H1 (cell line): Measurements from ENCODE around the gene MAP7D1. TPM values are rescaled to one million over a fixed set of nuclear protein-coding genes. Genes with fewer than 3 reads are reported as not detected.

Experiments used
- CTCF ChIA-PET: fragments of 300-600 bp; sonication (Branson Sonifier 250); formaldehyde crosslinking; loops from one replicate; lab custom pipeline; 2021; ENCODE audit not compliant: partially characterized antibody; lab: Charles Lee
- POLR2A ChIA-PET: fragments of 300-600 bp; sonication (Branson Sonifier 250); formaldehyde crosslinking; loops from one replicate; lab custom pipeline; 2021; ENCODE audit warnings: inconsistent platforms; ENCODE audit not compliant: partially characterized antibody; lab: Charles Lee
- DNase-seq, 2 experiments: peaks; one replicate each; pipeline versions ENCODE4 v3.0.0 to v3.0.0-alpha.2; 2010 to 2022; ENCODE audit warnings: low spot score in 2 of 2, low read depth in 1 of 2, mixed read lengths in 1 of 2
- FAIRE-seq: peaks from 2 replicates; lab custom pipeline; 2011; peaks lifted over from hg19 to GRCh38; lab: Jason Lieb, UNC
- H2AFZ ChIP-seq: 2 replicates; pipeline ENCODE4 v1.8.1; 2012; ENCODE audit warnings: low read length, inconsistent platforms
- H2AK5ac ChIP-seq: 2 replicates; pipeline ENCODE4 v1.6.1; 2013; ENCODE audit warnings: low read depth, low read length
- H2BK120ac ChIP-seq: replicated peaks from 2 replicates; pipeline ENCODE3; 2013; ENCODE audit warnings: low read depth, low read length, inconsistent platforms
- H2BK12ac ChIP-seq: 2 replicates; pipeline ENCODE4 v1.6.1; 2013; ENCODE audit warnings: low read depth, low read length
- H2BK15ac ChIP-seq: 2 replicates; pipeline ENCODE4 v1.6.1; 2013; ENCODE audit warnings: low read length
- H2BK20ac ChIP-seq: 2 replicates; pipeline ENCODE4 v1.6.1; 2013; ENCODE audit warnings: low read length
- H2BK5ac ChIP-seq: 2 replicates; pipeline ENCODE4 v1.6.1; 2013; ENCODE audit warnings: low read depth, low read length
- H3K14ac ChIP-seq: 2 replicates; pipeline ENCODE4 v1.6.1; 2013; ENCODE audit warnings: inconsistent platforms; ENCODE audit not compliant: insufficient read length
- H3K18ac ChIP-seq: 2 replicates; pipeline ENCODE4 v1.6.1; 2013; ENCODE audit warnings: low read length; ENCODE audit errors: extremely low read depth
- H3K23ac ChIP-seq: 2 replicates; pipeline ENCODE4 v1.6.1; 2013; ENCODE audit warnings: inconsistent platforms; ENCODE audit not compliant: insufficient read length
- H3K23me2 ChIP-seq: 2 replicates; pipeline ENCODE4 v1.6.1; 2013; ENCODE audit warnings: low read depth, low read length
- H3K27ac ChIP-seq: 2 replicates; pipeline ENCODE4 v1.6.1; 2011; ENCODE audit warnings: low read depth, low read length, inconsistent platforms
- H3K27me3 ChIP-seq, 4 experiments: replicated peaks in 1 of 4; 1 replicate in 1 of 4; 2 replicates in 3 of 4; pipeline versions ENCODE4 v1.6.1 to v1.8.1; 2011 to 2013; ENCODE audit warnings: low read length in 3 of 4, mild to moderate bottlenecking in 3 of 4, inconsistent platforms in 2 of 4, mixed read lengths in 2 of 4, moderate library complexity in 1 of 4; ENCODE audit not compliant: control insufficient read depth in 3 of 4, insufficient read depth in 3 of 4; ENCODE audit errors: extremely low read depth in 1 of 4
- H3K36me3 ChIP-seq, 4 experiments: 2 replicates each; pipeline versions ENCODE4 v1.6.1 to v1.8.1; 2011 to 2013; ENCODE audit warnings: mild to moderate bottlenecking in 4 of 4, low read length in 3 of 4, moderate library complexity in 2 of 4, control low read depth in 1 of 4, inconsistent platforms in 1 of 4; ENCODE audit not compliant: insufficient read depth in 4 of 4, control insufficient read depth in 2 of 4
- H3K4ac ChIP-seq: replicated peaks from 2 replicates; pipeline ENCODE3; 2013; ENCODE audit warnings: low read length, low read depth, mixed read lengths, inconsistent platforms; ENCODE audit not compliant: insufficient read length
- H3K4me1 ChIP-seq, 4 experiments: replicated peaks in 1 of 4; 1 replicate in 1 of 4; 2 replicates in 3 of 4; pipeline versions ENCODE4 v1.6.1 to v1.8.1; 2011 to 2013; ENCODE audit warnings: low read length in 3 of 4, inconsistent platforms in 2 of 4, mixed read lengths in 1 of 4; ENCODE audit not compliant: insufficient read depth in 4 of 4, control insufficient read depth in 3 of 4
- H3K4me2 ChIP-seq, 2 experiments: 2 replicates each; pipeline versions ENCODE4 v1.6.1 to v1.8.1; 2011 to 2013; ENCODE audit warnings: low read depth in 2 of 2, low read length in 2 of 2, control low read depth in 1 of 2, inconsistent platforms in 1 of 2, mild to moderate bottlenecking in 1 of 2; ENCODE audit not compliant: insufficient read depth in 1 of 2
- H3K4me3 ChIP-seq, 4 experiments: fragments of 200-600, 300-600 bp in 1 of 4; sonication (generic), shearing (Covaris generic), sonication (Bioruptor Twin) in 1 of 4; 2 replicates each; pipeline versions ENCODE4 v1.5.1 to v1.8.1; 2011 to 2016; ENCODE audit warnings: low read length in 4 of 4, low read depth in 3 of 4, control low read depth in 2 of 4, inconsistent platforms in 2 of 4, mild to moderate bottlenecking in 2 of 4, mixed read lengths in 1 of 4, moderate library complexity in 1 of 4; ENCODE audit not compliant: insufficient read depth in 2 of 4; ENCODE audit errors: extremely low read depth in 1 of 4
- H3K56ac ChIP-seq: replicated peaks from 2 replicates; pipeline ENCODE3; 2013; ENCODE audit warnings: low read depth, mild to moderate bottlenecking, mixed read lengths, low read length, inconsistent platforms; ENCODE audit not compliant: insufficient read length
- H3K79me1 ChIP-seq: 2 replicates; pipeline ENCODE4 v1.6.1; 2013; ENCODE audit warnings: low read depth, low read length, control low read depth
- H3K79me2 ChIP-seq, 2 experiments: 2 replicates each; pipeline versions ENCODE4 v1.6.1 to v1.8.1; 2012 to 2013; ENCODE audit warnings: low read length in 2 of 2, mild to moderate bottlenecking in 2 of 2, inconsistent platforms in 1 of 2; ENCODE audit not compliant: insufficient read depth in 2 of 2, control insufficient read depth in 1 of 2
- H3K9ac ChIP-seq, 4 experiments: replicated peaks in 1 of 4; 1 replicate in 1 of 4; 2 replicates in 3 of 4; pipeline versions ENCODE4 v1.6.1 to v1.8.1; 2011 to 2013; ENCODE audit warnings: low read depth in 3 of 4, low read length in 3 of 4, control low read depth in 2 of 4, mild to moderate bottlenecking in 2 of 4, moderate library complexity in 2 of 4, inconsistent platforms in 1 of 4; ENCODE audit errors: extremely low read depth in 1 of 4
- H3K9me3 ChIP-seq, 2 experiments: 2 replicates each; pipeline versions ENCODE4 v1.6.1 to v1.8.1; 2012 to 2013; ENCODE audit warnings: mild to moderate bottlenecking in 2 of 2, moderate library complexity in 2 of 2, control low read depth in 1 of 2, inconsistent platforms in 1 of 2, low read depth in 1 of 2, low read length in 1 of 2, mixed read lengths in 1 of 2; ENCODE audit not compliant: insufficient read depth in 2 of 2
- H4K20me1 ChIP-seq, 2 experiments: replicated peaks in 1 of 2; 2 replicates each; pipeline versions ENCODE3 to v1.8.1; 2011 to 2013; ENCODE audit warnings: inconsistent platforms in 2 of 2, low read length in 2 of 2, mild to moderate bottlenecking in 1 of 2; ENCODE audit not compliant: insufficient read depth in 2 of 2, control insufficient read depth in 1 of 2
- H4K5ac ChIP-seq: 2 replicates; pipeline ENCODE4 v1.6.1; 2013; ENCODE audit warnings: low read length, low read depth, mixed read lengths, inconsistent platforms; ENCODE audit not compliant: insufficient read length
- H4K8ac ChIP-seq: 2 replicates; pipeline ENCODE4 v1.8.0; 2013; ENCODE audit warnings: mild to moderate bottlenecking, moderate library complexity, low read length, inconsistent platforms; ENCODE audit not compliant: insufficient read depth; ENCODE audit errors: extremely low read depth
- H4K91ac ChIP-seq: replicated peaks from 2 replicates; pipeline ENCODE3; 2013; ENCODE audit warnings: low read length, mixed read lengths, inconsistent platforms; ENCODE audit not compliant: insufficient read length
- ASH2L ChIP-seq: fragments of 200-600, 300-600 bp; sonication (generic); IDR thresholded peaks from one replicate; pipeline ENCODE4 v1.7.1; 2017; ENCODE audit warnings: low read length
- TAF7 ChIP-seq: optimal IDR thresholded peaks from 2 replicates; pipeline ENCODE3; 2011; ENCODE audit warnings: low read depth, mild to moderate bottlenecking, inconsistent platforms, low read length, moderate library complexity, borderline replicate concordance
- WGBS, 2 experiments: shearing (Covaris generic) in 1 of 2; methylation state at CpG; one replicate each; pipeline versions ENCODE4 v1.1.6 to v1.1.7; 2013 to 2015; ENCODE audit warnings: low lambda C conversion rate in 2 of 2, mixed read lengths in 2 of 2, inconsistent platforms in 1 of 2, low coverage in 1 of 2, missing lambda C conversion rate in 1 of 2; ENCODE audit not compliant: insufficient replicate concordance in 2 of 2, insufficient coverage in 1 of 2, insufficient read length in 1 of 2; ENCODE audit errors: extremely low coverage in 1 of 2, missing lambda C conversion rate in 1 of 2; 5-methylcytosine and 5-hydroxymethylcytosine counted together
- polyA plus RNA-seq, 7 experiments: library from polyadenylated mRNA; depleted of rRNA in 3 of 7; stranded (reverse) in 5 of 7; unstranded in 2 of 7; fragments of >200 nt in 5 of 7; fragments of 200-250 nt in 2 of 7; gene quantifications; 1 replicate in 5 of 7; 2 replicates in 1 of 7; 4 replicates in 1 of 7; pipeline versions ENCODE4 v1.2.1 to v1.2.3, GENCODE V29; 2011 to 2013; ENCODE audit warnings: missing spikeins in 2 of 7, mixed read lengths in 2 of 7
- total RNA-seq: library from RNA; stranded (reverse); fragmentation: NEBNext Ultra II Directional; extraction: Animal tissue kit (Norgen Biotek cat#: 25700); gene quantifications from 2 replicates; pipeline ENCODE4 v1.2.1, GENCODE V29; 2021

The MAP7D1 gene
- total and polyA plus RNA-seq, 2 of the 8 experiments (the other 6 are each of a cell fraction or from before 2014, with no cell fraction given): 18.2 to 52.4 TPM

DNA sequence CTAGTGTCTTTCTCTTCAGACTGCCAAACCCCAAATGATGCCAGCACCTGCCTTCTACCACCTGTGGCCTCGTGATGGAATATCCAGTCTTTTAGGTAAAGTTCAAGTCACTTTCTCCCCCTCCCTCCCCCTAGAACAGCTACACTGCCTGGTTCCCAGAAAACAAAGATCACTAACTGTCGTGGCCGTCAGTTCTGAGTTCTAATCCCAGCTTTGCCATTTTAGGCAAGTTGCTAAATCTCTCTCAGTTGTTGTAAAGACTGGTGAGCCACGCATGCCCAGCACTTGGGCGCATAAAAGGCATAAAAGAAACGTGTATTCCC lies 6.0 kb upstream of the MAP7D1 start:
- ChIA-PET CTCF (interaction anchor here (0.5 to 10.1 kb wide), 33 partner anchors 10 to 333 kb away, joined by 3 to 261 read pairs (median 7); partner anchors contain the start of genes CSF3R and THRAP3), POLR2A (interaction anchor here (0.8 to 5.4 kb wide), 14 partner anchors 11 to 174 kb away, joined by 3 to 49 read pairs (median 7); partner anchors contain the start of genes EVA1B and THRAP3)
- Histone ChIP-seq H4K8ac (0 out of 2 replicates have a peak overlapping the region, but pooled peaks have one; percentile 66), H3K9me3 (no peaks in the 10 kb centered on the region), H3K79me1 (no peaks in the 10 kb centered on the region), H2BK20ac (peak overlapping the region; percentile 16; the same call in 1 of the 2 replicates), H3K27me3 (peaks cover 11 to 27% (median 22%) of the 10 kb centered on the region in 4 experiments), H4K20me1 (peaks cover 0 to 2% of the 10 kb centered on the region in 2 experiments), H3K4me3 (peak overlapping the region in 3 of 4 experiments; percentile 1 to 47 (median 32); a peak in 4 of 8 replicates), H3K23ac (no peak overlapping the region), H3K23me2 (peaks cover 4% of the 10 kb centered on the region), H3K9ac (0 out of 7 replicates have a peak overlapping the region, but pooled peaks of 1 of the 4 experiments have one; percentile 25), H3K56ac (peak overlapping the region; percentile 24), H2BK12ac (peak overlapping the region; percentile 77; the same call in 1 of the 2 replicates), H2AFZ (no peak overlapping the region), H3K79me2 (peaks cover 0 to 3% of the 10 kb centered on the region in 2 experiments; a peak in 1 of 4 replicates), H3K36me3 (no peaks in the 10 kb centered on the region), H3K4me2 (peak overlapping the region; percentile 11 to 59), H3K4me1 (peaks cover 11 to 20% (median 15%) of the 10 kb centered on the region in 4 experiments), H3K18ac (peak overlapping the region; percentile 0), H3K4ac (peak overlapping the region; percentile 29), H2AK5ac (no peak overlapping the region), H2BK5ac (peak overlapping the region; percentile 13; the same call in 1 of the 2 replicates), H4K91ac (peak overlapping the region; percentile 40), H3K14ac (no peak overlapping the region), H4K5ac (peak overlapping the region; percentile 24), H3K27ac (peak overlapping the region; percentile 9; the same call in 1 of the 2 replicates), H2BK15ac (peak overlapping the region; percentile 19; the same call in 1 of the 2 replicates), H2BK120ac (no peak overlapping the region)
- TF ChIP-seq TAF7 (no peak), ASH2L (peak; percentile 1)
- DNase-seq: no peak
- WGBS, 2 experiments: 41% methylated on average over 6 of the region's 6 CpGs; no CpG with 5 or more reads in 1 of the 2 experiments
- no peak for FAIRE-seq
